GM21390 (cell line): ENCODE results near the gene AGFG2.
"Not testable (repeated sequence)": the region's sequence is repeated elsewhere in the genome, so short reads cannot be mapped to it uniquely, and the experiment has no call there.

Source experiments
- ATAC-seq: cut with Tn5 transposase; IDR thresholded peaks from one replicate; pipeline ENCODE4 v1.9.1; 2021; ENCODE audit not compliant: unreplicated experiment

The AGFG2 gene

GRCh38 chr7:100538654-100539435 lies at the start of gene AGFG2:
TSS of gene AGFG2 (plus strand) at chr7:100539203. CDS start at chr7:100539347, 144 bp downstream.
- ATAC-seq, result peak; percentile 95

GRCh38 chr7:100489824-100490223 lies 49.2 kb upstream of the AGFG2 start:
- no peak for ATAC-seq

GRCh38 chr7:100490483-100491191 lies 48.4 kb upstream of the AGFG2 start:
- ATAC-seq, result no peak

GRCh38 chr7:100491192-100491578 lies 47.8 kb upstream of the AGFG2 start:
- no peak for ATAC-seq

- ATAC-seq, result no peak
Measured at GRCh38 chr7:100492738-100493475, 46.1 kb upstream of the AGFG2 start.

GRCh38 chr7:100493476-100494264 lies 45.3 kb upstream of the AGFG2 start:
- no peak for ATAC-seq

- no peak for ATAC-seq
Measured at GRCh38 chr7:100496509-100496908, 42.5 kb upstream of the AGFG2 start.

GRCh38 chr7:100500743-100501142 lies 38.3 kb upstream of the AGFG2 start:
- ATAC-seq, result not testable (repeated sequence)

GRCh38 chr7:100504031-100504430 lies 35.0 kb upstream of the AGFG2 start:
- not testable (repeated sequence) for ATAC-seq

- ATAC-seq, result no peak
Measured at GRCh38 chr7:100504887-100505611, 34.0 kb upstream of the AGFG2 start.

- no peak for ATAC-seq
Measured at GRCh38 chr7:100506356-100506923, 32.6 kb upstream of the AGFG2 start.

GRCh38 chr7:100509231-100509630 lies 29.8 kb upstream of the AGFG2 start:
- ATAC-seq, result no peak

- ATAC-seq, result no peak
Measured at GRCh38 chr7:100510437-100511239, 28.4 kb upstream of the AGFG2 start.

GRCh38 chr7:100513212-100513810 lies 25.7 kb upstream of the AGFG2 start:
- ATAC-seq, result no peak

GRCh38 chr7:100515072-100515532 lies 23.9 kb upstream of the AGFG2 start:
- ATAC-seq, result no peak

GRCh38 chr7:100516135-100516812 lies 22.7 kb upstream of the AGFG2 start:
- no peak for ATAC-seq

GRCh38 chr7:100517305-100517704 lies 21.7 kb upstream of the AGFG2 start:
- ATAC-seq, result no peak

GRCh38 chr7:100519580-100519979 lies 19.4 kb upstream of the AGFG2 start:
- no peak for ATAC-seq
